ENCODE data around the gene POMGNT2. TPM values are rescaled to one million over a fixed set of nuclear protein-coding genes. Genes with fewer than 3 reads are reported as not detected.

The POMGNT2 gene
- total and polyA plus RNA-seq, 9 donors: 12.0 to 51.7 (median 36.0) TPM

GRCh38 chr3:43076857-43077256, 29.0 kb downstream of the POMGNT2 start:
- H3K27ac ChIP-seq: no peak overlapping the region
- peaks cover 5% of the 10 kb centered on the region for H3K4me1 ChIP-seq (ENCODE audit: insufficient read depth)
- no peaks in the 10 kb centered on the region for H3K9me3 ChIP-seq
- no peaks in the 10 kb centered on the region for H3K27me3 ChIP-seq
- WGBS, 3 donors: 49 to 52% (median 51%) methylated on average over 4 of the region's 4 CpGs
- peak in 3 of 5 donors; percentile 47 to 84 (median 60) for DNase-seq
- no peaks in the 10 kb centered on the region for H3K36me3 ChIP-seq
- intact Hi-C loops (cut with DNase I): no loop called here
- H3K4me3 ChIP-seq: no peak overlapping the region
- TF ChIP-seq CTCF (IDR thresholded peaks at IDR 0.05) (no peak), POLR2A (IDR thresholded peaks at IDR 0.05) (no peak)

- H3K27ac ChIP-seq: no peak overlapping the region
- H3K4me3 ChIP-seq: no peak overlapping the region
- DNase-seq: no peak
- intact Hi-C loops (cut with DNase I): no loop called here
- no peaks in the 10 kb centered on the region for H3K36me3 ChIP-seq
- H3K9me3 ChIP-seq: no peaks in the 10 kb centered on the region
- H3K27me3 ChIP-seq: no peaks in the 10 kb centered on the region
- WGBS, 3 donors: 72 to 75% (median 72%) methylated on average over 5 of the region's 5 CpGs
- H3K4me1 ChIP-seq (ENCODE audit: insufficient read depth): peaks cover 5% of the 10 kb centered on the region
- TF ChIP-seq EP300 (IDR thresholded peaks at IDR 0.05) (no peak), POLR2A (IDR thresholded peaks at IDR 0.05) (no peak), CTCF (IDR thresholded peaks at IDR 0.05) (no peak)
Observed at GRCh38 chr3:43075904-43076661, 29.8 kb downstream of the POMGNT2 start.

- no peak for DNase-seq
- H3K9me3 ChIP-seq: no peaks in the 10 kb centered on the region
- 64 to 72% (median 66%) methylated on average over 5 of the region's 5 CpGs for WGBS, 3 donors
- TF ChIP-seq CTCF (IDR thresholded peaks at IDR 0.05): no peak
- no peak for TF ChIP-seq POLR2A (IDR thresholded peaks at IDR 0.05)
- no peak for TF ChIP-seq EP300 (IDR thresholded peaks at IDR 0.05)
- intact Hi-C loops (cut with DNase I): no loop called here
- no peaks in the 10 kb centered on the region for H3K36me3 ChIP-seq
- H3K4me3 ChIP-seq: no peak overlapping the region
- H3K27ac ChIP-seq: no peak overlapping the region
- H3K27me3 ChIP-seq: no peaks in the 10 kb centered on the region
- peaks cover 5% of the 10 kb centered on the region for H3K4me1 ChIP-seq (ENCODE audit: insufficient read depth)
Observed at GRCh38 chr3:43074901-43075689, 30.8 kb downstream of the POMGNT2 start.

- Histone ChIP-seq H3K36me3 (no peaks in the 10 kb centered on the region), H3K9me3 (no peaks in the 10 kb centered on the region), H3K4me3 (no peak overlapping the region), H3K4me1 (ENCODE audit: insufficient read depth) (peaks cover 5% of the 10 kb centered on the region), H3K27me3 (no peaks in the 10 kb centered on the region), H3K27ac (no peak overlapping the region)
- 43 to 50% (median 45%) methylated on average over 4 of the region's 4 CpGs for WGBS, 3 donors
- no peak for TF ChIP-seq CTCF (IDR thresholded peaks at IDR 0.05)
- no peak for TF ChIP-seq EP300 (IDR thresholded peaks at IDR 0.05)
- TF ChIP-seq POLR2A (IDR thresholded peaks at IDR 0.05): no peak
- intact Hi-C loops (cut with DNase I): no loop called here
- no peak for DNase-seq
Observed at GRCh38 chr3:43074482-43074881, 31.4 kb downstream of the POMGNT2 start.

Measured in ovary (tissue), 9 donors.